22Rv1 (cell line): ENCODE data around the gene ENOPH1.
"Not testable (repeated sequence)": the region's sequence is repeated elsewhere in the genome, so short reads cannot be mapped to it uniquely, and the experiment has no call there.

Experiments used
- H3K27ac ChIP-seq: fragments of 450-650 bp; 2 replicates; pipeline ENCODE4 v1.5.1; 2017
- CTCF ChIP-seq: fragments of 450-650 bp; IDR thresholded peaks from 2 replicates; pipeline ENCODE4 v1.5.1; 2017; ENCODE audit warnings: mild to moderate bottlenecking
- ZFX ChIP-seq: fragments of 450-650 bp; IDR thresholded peaks from 2 replicates; pipeline ENCODE4 v1.6.1; 2017; ENCODE audit warnings: antibody characterized with exemption, borderline replicate concordance

The ENOPH1 gene

GRCh38 chr4:82469791-82470345, 39.5 kb downstream of the ENOPH1 start:
- TF ChIP-seq CTCF, result no peak
- TF ChIP-seq ZFX, result no peak
- no peak overlapping the region for H3K27ac ChIP-seq

- H3K27ac ChIP-seq, result not testable (repeated sequence)
These were observed 42.7 kb downstream of the ENOPH1 start for GRCh38 chr4:82473080-82473479.

- no peak for TF ChIP-seq ZFX
- no peak for TF ChIP-seq CTCF
- no peak overlapping the region for H3K27ac ChIP-seq
These were observed 43.3 kb downstream of the ENOPH1 start for GRCh38 chr4:82473621-82474164.

GRCh38 chr4:82475931-82476330, 45.5 kb downstream of the ENOPH1 start:
- not testable (repeated sequence) for H3K27ac ChIP-seq

GRCh38 chr4:82477469-82477868, 47.1 kb downstream of the ENOPH1 start:
- H3K27ac ChIP-seq, result not testable (repeated sequence)

GRCh38 chr4:82479562-82479961, 49.2 kb downstream of the ENOPH1 start:
- TF ChIP-seq CTCF (no peak), ZFX (no peak)

GRCh38 chr4:82480771-82481505, 50.5 kb downstream of the ENOPH1 start:
- no peak overlapping the region for H3K27ac ChIP-seq
- TF ChIP-seq CTCF, result no peak
- TF ChIP-seq ZFX, result no peak

More at GRCh38 chr4:82479562-82479961, 49.2 kb downstream of the ENOPH1 start:
- no peak overlapping the region for H3K27ac ChIP-seq

- H3K27ac ChIP-seq, result no peak overlapping the region
- TF ChIP-seq CTCF (no peak), ZFX (no peak)
These were observed 51.1 kb downstream of the ENOPH1 start for GRCh38 chr4:82481506-82481840.

- no peak overlapping the region for H3K27ac ChIP-seq
- TF ChIP-seq CTCF (no peak), ZFX (no peak)
These were observed 52.0 kb downstream of the ENOPH1 start for GRCh38 chr4:82482387-82482786.
